Upper lobe of left lung (tissue), 6 donors: ENCODE data around the gene NBEAL2. TPM values are rescaled to one million over a fixed set of nuclear protein-coding genes. Genes with fewer than 3 reads are reported as not detected.
A peak's percentile ranks its signal among the peaks of the same experiment; 100 is the strongest.

Source experiments
- ATAC-seq, 2 donors: fragments of 200-7000 bp; cut with Tn5 transposase; one replicate each; pipeline ENCODE4 v1.9.1; 2022; ENCODE audit warnings: mild to moderate bottlenecking in 2 of 2, moderate library complexity in 2 of 2; ENCODE audit not compliant: low FRiP score in 2 of 2
- DNase-seq, 2 donors: peaks; one replicate each; pipeline ENCODE4 v3.0.0-alpha.2; 2019 to 2020
- H3K27ac ChIP-seq, 4 donors: fragments of 200-600 bp; sonication (generic); one replicate each; pipeline ENCODE4 v1.5.1; 2016 to 2019
- H3K27me3 ChIP-seq, 4 donors: fragments of 200-600 bp; sonication (generic); one replicate each; pipeline ENCODE4 v1.5.1; 2017 to 2019
- H3K36me3 ChIP-seq, 4 donors: fragments of 200-600 bp; sonication (generic); one replicate each; pipeline ENCODE4 v1.5.1; 2016 to 2019
- H3K4me1 ChIP-seq, 4 donors: fragments of 200-600 bp; sonication (generic); one replicate each; pipeline ENCODE4 v1.5.1; 2018 to 2019
- H3K4me3 ChIP-seq, 4 donors: fragments of 200-600 bp; sonication (generic); one replicate each; pipeline ENCODE4 v1.5.1; 2017 to 2019; ENCODE audit warnings: mild to moderate bottlenecking in 2 of 4, moderate library complexity in 1 of 4
- H3K9me3 ChIP-seq, 4 donors: fragments of 200-600 bp; sonication (generic); one replicate each; pipeline ENCODE4 v1.5.1; 2018 to 2019
- CTCF ChIP-seq, 6 experiments: fragments of 450-650 bp in 4 of 6; fragments of 200-600 bp in 2 of 6; sonication (generic) in 2 of 6; IDR thresholded peaks; one replicate each; pipeline ENCODE4 v1.5.1; 2016 to 2019; ENCODE audit warnings: antibody characterized with exemption in 6 of 6
- EP300 ChIP-seq, 4 donors: sonication (generic); formaldehyde crosslinking; IDR thresholded peaks; one replicate each; pipeline ENCODE4 v1.5.1; 2017; ENCODE audit warnings: antibody characterized with exemption in 4 of 4, control low read depth in 2 of 4
- POLR2A ChIP-seq, 4 donors: fragments of 450-650 bp; IDR thresholded peaks; one replicate each; pipeline ENCODE4 v1.5.1; 2016 to 2017; ENCODE audit warnings: antibody characterized with exemption in 4 of 4, mild to moderate bottlenecking in 2 of 4
- POLR2AphosphoS5 ChIP-seq, 2 donors: sonication (generic); formaldehyde crosslinking; IDR thresholded peaks; one replicate each; pipeline ENCODE4 v1.5.1; 2017; ENCODE audit warnings: antibody characterized with exemption in 2 of 2
- WGBS, 2 donors: methylation state at CpG; one replicate each; pipeline ENCODE4 v1.1.5; 2017 to 2018; 5-methylcytosine and 5-hydroxymethylcytosine counted together
- total RNA-seq, 6 donors: library from RNA; depleted of rRNA in 4 of 6; stranded (reverse); fragments of >200 nt in 4 of 6; gene quantifications; one replicate each; pipeline versions ENCODE4 v1.1.0 to v1.2.1, GENCODE V29; 2016 to 2021
- donor health status: DM: no; HTN: no; CAD: no; lungs with moderate emphysema.
- donor health status: DM: no; HTN: yes; CAD: no; lungs with severe emphysema.

NBEAL2 gene
- total RNA-seq, 6 donors from 2014 or later, result 94.7 to 436 (median 163) TPM

DNA sequence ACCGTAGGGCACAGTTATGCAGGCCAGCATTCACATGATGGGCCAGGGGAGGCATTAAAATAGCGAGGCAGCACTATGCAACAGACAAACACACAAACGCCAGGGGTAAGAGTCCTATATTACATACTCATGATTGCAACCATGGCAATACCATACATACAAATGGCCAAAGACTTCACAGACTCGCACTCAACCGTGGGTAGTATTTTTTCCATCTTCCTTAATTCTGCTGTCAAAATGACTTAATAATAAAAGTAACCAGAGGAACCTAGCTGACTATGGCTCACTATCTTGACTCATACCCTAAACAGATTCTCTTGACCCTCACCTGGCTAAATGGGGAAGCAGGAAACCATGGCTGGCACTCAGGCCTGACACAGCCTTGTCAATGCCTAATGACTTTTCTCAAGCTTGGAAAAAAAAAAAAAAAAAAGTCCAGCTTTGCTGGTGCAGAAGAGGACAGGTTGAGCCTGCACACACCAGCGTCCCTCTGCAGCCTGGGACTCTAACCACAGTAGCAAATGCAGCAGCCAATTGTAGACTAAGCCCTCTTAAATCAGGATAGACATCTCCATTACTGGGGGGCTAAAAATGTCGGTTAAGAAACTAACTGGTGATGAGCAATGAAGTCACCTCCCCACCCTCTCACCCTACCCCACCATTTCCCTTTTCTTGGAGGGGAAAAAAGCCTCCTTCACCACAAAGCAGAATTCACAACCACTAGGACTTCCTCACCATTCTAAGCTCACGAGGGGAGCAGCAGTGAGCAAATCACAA is 26.0 kb upstream of the NBEAL2 start:
- no peak for DNase-seq
- H3K27ac ChIP-seq, result peak overlapping the region; percentile 31 to 59 (median 53)
- no peaks in the 10 kb centered on the region for H3K36me3 ChIP-seq
- WGBS, 2 donors, result 55 to 70% methylated on average over 8 of the region's 8 CpGs
- H3K4me1 ChIP-seq, result peaks cover 79 to 84% (median 83%) of the 10 kb centered on the region in 4 donors
- no peaks in the 10 kb centered on the region for H3K9me3 ChIP-seq
- ATAC-seq, result peak in 1 of 2 donors; percentile 40
- H3K27me3 ChIP-seq, result no peaks in the 10 kb centered on the region
- H3K4me3 ChIP-seq, result no peak overlapping the region
- no peak for TF ChIP-seq CTCF (IDR thresholded peaks at IDR 0.05)
- TF ChIP-seq POLR2AphosphoS5 (IDR thresholded peaks at IDR 0.05), result peak in 1 of 2 donors; percentile 18
- TF ChIP-seq EP300 (IDR thresholded peaks at IDR 0.05), result no peak

DNA sequence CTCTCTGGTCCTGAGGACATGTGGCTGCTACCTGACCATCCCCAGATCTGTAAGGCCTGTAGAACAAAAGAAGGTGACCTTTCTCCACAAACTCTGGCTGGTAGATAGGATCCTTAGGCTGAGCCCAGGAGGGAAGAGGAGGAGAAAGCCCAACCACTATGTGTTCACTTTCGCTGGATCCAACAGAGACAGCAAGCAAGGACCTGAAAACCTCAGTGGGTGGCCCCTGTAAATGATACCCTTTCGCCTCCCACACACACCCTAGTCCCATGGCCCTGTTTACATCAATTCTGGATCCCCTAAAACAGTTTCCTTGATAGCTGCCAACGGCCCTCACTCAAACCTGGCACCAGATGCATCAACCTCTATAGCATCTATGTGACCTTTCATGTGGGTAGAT is 25.3 kb upstream of the NBEAL2 start:
- Histone ChIP-seq H3K36me3 (no peaks in the 10 kb centered on the region), H3K27me3 (no peaks in the 10 kb centered on the region), H3K4me3 (no peak overlapping the region), H3K4me1 (peaks cover 79 to 84% (median 83%) of the 10 kb centered on the region in 4 donors), H3K27ac (peak overlapping the region; percentile 31 to 59 (median 53)), H3K9me3 (no peaks in the 10 kb centered on the region)
- ATAC-seq (no peak), DNase-seq (no peak)
- TF ChIP-seq EP300 (IDR thresholded peaks at IDR 0.05), result no peak
- TF ChIP-seq CTCF (IDR thresholded peaks at IDR 0.05), result no peak
- no peak for TF ChIP-seq POLR2A (IDR thresholded peaks at IDR 0.05)
- TF ChIP-seq POLR2AphosphoS5 (IDR thresholded peaks at IDR 0.05), result no peak
- WGBS, 2 donors, result 80 to 87% methylated on average over 3 of the region's 3 CpGs

GRCh38 chr3:46955157-46955556 is 24.3 kb upstream of the NBEAL2 start:
- Histone ChIP-seq H3K4me3 (no peak overlapping the region), H3K36me3 (no peaks in the 10 kb centered on the region), H3K27me3 (no peaks in the 10 kb centered on the region), H3K27ac (peak overlapping the region; percentile 24 to 64 (median 45)), H3K4me1 (peaks cover 79 to 84% (median 83%) of the 10 kb centered on the region in 4 donors), H3K9me3 (no peaks in the 10 kb centered on the region)
- no peak for TF ChIP-seq CTCF (IDR thresholded peaks at IDR 0.05)
- no peak for TF ChIP-seq POLR2A (IDR thresholded peaks at IDR 0.05)
- TF ChIP-seq EP300 (IDR thresholded peaks at IDR 0.05), result no peak
- TF ChIP-seq POLR2AphosphoS5 (IDR thresholded peaks at IDR 0.05), result no peak
- 78 to 85% methylated on average over 5 of the region's 5 CpGs for WGBS, 2 donors
- DNase-seq (no peak), ATAC-seq (no peak)

- Histone ChIP-seq H3K9me3 (no peaks in the 10 kb centered on the region), H3K27ac (peak overlapping the region in 3 of 4 donors; percentile 41 to 64 (median 49)), H3K4me3 (no peak overlapping the region), H3K4me1 (peaks cover 79 to 85% (median 84%) of the 10 kb centered on the region in 4 donors), H3K27me3 (no peaks in the 10 kb centered on the region), H3K36me3 (no peaks in the 10 kb centered on the region)
- TF ChIP-seq CTCF (IDR thresholded peaks at IDR 0.05) (no peak), POLR2A (IDR thresholded peaks at IDR 0.05) (no peak), EP300 (IDR thresholded peaks at IDR 0.05) (no peak), POLR2AphosphoS5 (IDR thresholded peaks at IDR 0.05) (no peak)
- ATAC-seq, result no peak
- DNase-seq, result no peak
- 62 to 68% methylated on average over 3 of the region's 3 CpGs for WGBS, 2 donors
Measured at GRCh38 chr3:46955801-46956259, 23.6 kb upstream of the NBEAL2 start.
